NK-92 (cell line): ENCODE measurements around the gene SMC5.
"Not testable (repeated sequence)": the region's sequence is repeated elsewhere in the genome, so short reads cannot be mapped to it uniquely, and the experiment has no call there.

Source experiments
- DNase-seq: peaks from one replicate; lab custom pipeline; 2025; ENCODE audit not compliant: unreplicated experiment; lab: John Stamatoyannopoulos, UW

SMC5 gene

GRCh38 chr9:70362952-70363351 lies 104.2 kb downstream of the SMC5 start:
- no peak for DNase-seq

DNA sequence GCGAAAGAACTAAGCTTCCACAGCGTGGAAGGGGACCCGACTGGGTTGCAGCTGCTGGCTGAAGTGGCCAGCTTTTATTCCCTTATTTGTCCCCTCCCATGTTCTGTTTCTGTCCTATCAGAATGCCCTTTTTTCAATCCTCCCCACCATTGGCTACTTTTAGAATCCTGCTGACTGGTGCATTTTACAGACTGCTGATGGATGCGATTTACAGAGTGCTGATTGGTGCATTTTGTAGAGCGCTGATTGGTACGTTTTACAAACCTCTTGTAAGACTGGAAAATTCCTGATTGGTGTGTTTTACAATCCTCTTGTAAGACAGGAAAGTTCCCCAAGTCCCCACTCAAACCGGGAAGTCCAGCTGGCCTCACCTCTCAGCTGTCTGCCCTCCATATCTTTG lies 105.0 kb downstream of the SMC5 start:
- no peak for DNase-seq

- no peak for DNase-seq
Observed at GRCh38 chr9:70367305-70367930, 108.6 kb downstream of the SMC5 start.

DNA sequence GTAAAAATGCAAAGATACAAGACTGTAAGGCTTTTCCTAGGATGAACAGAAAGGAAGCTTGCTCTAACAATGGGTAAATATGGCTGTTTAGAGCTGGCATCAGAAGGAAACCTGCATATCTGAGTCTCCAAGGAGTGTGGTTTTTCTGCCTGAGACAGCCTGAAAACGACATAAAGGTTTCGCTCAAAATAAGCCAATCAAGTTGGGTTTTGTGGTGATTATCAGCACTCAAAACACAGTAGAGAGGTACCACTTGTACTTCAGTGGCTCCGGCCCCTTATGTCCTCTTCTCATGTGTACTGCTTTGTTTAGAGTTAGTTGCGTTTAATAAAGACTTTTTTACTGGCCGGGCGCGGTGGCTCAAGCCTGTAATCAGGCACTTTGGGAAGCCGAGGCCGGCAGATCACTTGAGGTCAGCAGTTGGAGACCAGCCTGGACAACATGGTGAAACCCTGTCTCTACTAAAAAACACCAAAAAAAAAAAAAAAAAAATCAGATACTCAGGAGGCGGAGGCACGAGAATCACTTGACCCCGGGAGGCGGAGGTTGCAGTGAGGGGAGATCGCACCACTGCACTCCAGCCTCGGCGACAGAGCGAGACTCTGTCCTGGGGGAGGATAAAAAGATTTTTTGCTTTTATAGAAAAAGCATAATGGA lies 116.3 kb downstream of the SMC5 start:
- DNase-seq: no peak

GRCh38 chr9:70382046-70382708 lies 123.4 kb downstream of the SMC5 start:
- no peak for DNase-seq

DNA sequence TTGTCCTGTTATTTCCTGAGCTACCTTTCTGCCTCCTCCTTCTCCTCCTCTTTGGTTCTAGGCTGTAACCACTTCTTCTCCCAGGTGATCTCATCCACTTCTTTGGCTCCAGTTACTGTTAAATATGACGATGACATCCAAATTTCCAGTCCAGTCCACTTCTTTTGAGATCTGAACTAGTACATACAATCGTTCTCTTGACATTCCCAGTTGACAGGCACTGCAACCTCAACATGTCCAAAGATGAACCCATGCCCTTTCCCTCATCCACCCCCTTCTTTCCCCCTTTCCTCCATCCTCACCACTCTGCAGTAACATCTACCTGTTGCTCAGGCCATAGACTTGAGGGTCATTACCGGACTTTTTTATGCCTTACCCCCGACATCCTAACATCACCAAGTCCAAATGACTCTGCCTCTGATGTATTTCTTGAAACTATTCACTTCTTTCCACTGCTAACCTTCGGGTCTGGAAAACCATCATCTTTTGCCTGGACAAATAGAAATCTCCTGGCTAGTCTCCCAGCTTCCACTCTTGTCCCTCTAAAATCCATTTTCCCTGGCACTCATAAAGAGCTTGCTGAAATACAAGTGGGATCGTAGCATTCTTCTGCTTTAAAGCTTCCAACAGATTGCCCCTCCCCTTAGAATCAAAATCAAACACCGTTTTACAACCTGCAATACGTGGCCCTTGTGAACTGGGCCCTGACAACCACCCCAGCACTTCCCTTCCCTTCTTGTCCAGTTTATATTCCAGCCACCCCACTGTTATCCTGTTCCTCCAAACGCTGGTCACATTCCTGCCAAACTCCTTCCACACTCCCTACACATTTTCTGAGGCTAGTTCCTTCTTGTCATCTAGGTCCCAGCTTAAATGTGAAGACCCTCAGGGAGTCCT lies 124.2 kb downstream of the SMC5 start:
- DNase-seq: no peak

- DNase-seq: no peak
Observed at GRCh38 chr9:70385426-70385825, 126.6 kb downstream of the SMC5 start.

GRCh38 chr9:70387663-70388062 lies 128.9 kb downstream of the SMC5 start:
- DNase-seq: no peak

DNA sequence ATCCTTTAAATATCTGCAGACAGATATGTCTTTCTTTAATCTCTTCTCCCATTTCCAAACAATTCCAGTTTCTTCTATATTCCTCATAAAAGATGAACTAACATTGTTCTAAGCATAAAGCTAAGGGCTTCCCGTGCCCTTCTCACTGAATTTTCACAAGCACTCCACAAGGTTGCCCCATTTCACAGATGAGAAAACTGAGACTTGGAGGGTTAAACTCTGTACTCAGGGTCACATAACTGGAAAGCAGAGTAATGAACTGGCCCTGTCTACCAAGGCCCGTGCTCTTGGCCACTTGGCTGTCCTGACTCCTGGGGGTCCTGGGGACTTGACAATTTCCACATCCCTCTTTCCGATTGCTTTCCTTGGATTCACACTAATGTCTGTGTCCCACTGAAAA lies 130.4 kb downstream of the SMC5 start:
- DNase-seq: no peak

GRCh38 chr9:70389621-70390266 lies 131.0 kb downstream of the SMC5 start:
- DNase-seq: no peak

DNA sequence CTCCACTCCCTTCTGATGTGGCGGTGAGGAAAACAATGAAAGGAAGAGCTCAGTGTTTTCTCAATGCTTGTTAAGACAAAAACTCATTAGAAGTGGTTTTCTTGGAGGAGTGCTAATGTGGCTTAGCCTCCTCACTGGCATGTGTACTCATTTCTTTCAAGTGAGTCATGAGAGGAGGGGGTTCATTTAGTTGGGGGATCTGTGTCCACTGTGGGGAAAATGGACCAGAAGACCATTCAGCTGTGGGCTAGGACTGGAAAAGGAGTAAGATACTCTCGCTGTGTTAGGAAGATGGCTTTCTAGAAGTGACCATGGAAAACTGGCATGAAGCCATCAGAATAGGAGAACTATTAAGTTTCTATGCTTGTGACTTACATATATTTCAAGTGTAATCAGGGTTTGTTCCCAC lies 132.2 kb downstream of the SMC5 start:
- DNase-seq: no peak

DNA sequence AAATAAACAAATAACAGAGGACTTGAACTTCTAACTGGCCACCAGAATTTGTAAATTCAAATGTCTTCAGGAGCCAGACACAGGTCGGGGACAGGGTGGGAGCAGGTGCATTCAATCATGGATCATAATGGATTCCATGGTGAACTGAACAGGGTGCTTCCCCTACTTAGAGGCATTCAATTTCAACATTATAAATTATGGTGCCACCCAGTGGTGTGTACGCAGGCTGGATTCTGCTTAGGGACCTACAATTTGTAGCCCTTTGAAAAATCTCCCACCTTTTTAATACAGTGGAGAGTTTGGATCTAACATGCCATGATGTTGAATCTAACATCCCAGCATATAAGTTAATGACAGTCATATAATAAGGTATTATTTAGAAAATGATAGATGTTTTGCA lies 133.4 kb downstream of the SMC5 start:
- no peak for DNase-seq

DNA sequence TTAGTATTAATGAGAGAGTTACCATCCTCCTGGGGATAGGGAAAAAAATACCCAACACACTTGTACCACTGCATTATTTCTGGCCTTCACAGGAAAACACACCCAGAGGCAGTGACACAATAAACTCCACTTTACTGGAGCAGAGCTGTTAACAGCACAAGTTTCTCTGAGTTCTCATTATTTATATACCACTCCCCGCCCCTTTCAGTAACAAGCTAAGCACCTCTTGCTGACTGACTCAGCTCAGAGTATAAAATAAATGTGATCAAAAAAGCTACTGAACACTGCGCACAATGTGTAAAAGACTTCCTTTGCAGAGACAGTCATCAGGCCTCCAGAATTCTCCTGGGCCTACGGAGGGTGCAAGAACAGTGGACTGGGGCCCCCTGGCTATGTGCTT lies 134.1 kb downstream of the SMC5 start:
- DNase-seq: no peak

- DNase-seq: no peak
Observed at GRCh38 chr9:70395652-70396051, 136.9 kb downstream of the SMC5 start.

GRCh38 chr9:70398145-70398556 lies 139.4 kb downstream of the SMC5 start:
- DNase-seq: no peak

- no peak for DNase-seq
Observed at GRCh38 chr9:70399141-70399540, 140.4 kb downstream of the SMC5 start.

DNA sequence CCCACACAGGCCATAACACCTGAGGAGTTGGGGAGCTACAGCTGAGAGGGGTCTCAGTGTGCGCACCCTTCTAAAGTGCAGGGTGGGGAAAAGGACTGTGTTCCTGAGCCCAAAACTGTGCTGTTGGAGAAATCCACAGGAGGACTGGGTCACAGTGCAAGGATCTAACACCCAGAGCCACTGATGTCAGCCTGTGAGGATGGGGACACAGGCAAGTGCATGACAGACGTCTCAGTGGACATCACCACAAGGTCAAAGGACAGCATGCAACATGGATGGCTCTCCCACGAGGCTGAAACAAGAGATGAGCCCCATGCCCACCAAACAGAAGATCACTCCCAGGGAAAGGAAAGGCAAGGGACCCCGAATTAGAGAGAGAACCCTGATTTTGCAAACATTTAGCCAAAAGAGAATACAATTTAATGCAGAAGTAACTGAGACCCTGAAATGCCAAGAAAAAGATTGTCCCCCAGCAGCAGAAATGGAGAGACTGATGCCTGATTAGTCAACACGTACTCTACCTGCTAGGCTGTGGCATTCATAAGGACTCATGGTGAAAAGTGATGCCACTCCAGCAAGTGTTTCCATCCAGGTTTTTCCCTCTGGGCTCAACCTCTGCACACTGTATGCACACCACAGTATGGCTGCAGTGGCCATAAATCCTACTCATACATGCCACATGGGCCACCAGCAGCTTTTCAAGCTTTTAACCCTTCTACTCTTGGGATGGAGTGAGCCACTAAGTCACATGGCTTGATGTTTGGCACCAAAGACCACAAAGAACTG lies 141.5 kb downstream of the SMC5 start:
- no peak for DNase-seq

- not testable (repeated sequence) for DNase-seq
Observed at GRCh38 chr9:70401241-70401640, 142.5 kb downstream of the SMC5 start.

DNA sequence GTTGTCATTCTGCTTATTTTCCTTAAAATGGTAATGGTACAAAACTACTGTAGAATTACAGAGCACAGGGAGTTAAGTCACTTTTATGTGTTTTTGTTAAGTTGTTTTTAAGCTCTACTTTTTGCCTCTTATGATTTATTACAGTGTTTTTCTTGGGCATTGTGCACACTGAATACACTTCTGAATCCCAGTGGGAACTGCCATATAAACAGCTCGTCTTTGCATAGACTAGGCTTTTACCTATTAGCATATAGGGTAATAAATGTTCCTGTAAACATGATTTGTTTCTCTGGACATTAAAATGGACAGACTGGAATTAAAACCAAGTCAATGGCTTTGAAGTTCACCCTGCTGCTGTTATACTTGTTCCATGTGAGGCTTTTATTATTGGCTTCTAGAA lies 143.4 kb downstream of the SMC5 start:
- no peak for DNase-seq

GRCh38 chr9:70403166-70403565 lies 144.4 kb downstream of the SMC5 start:
- DNase-seq: no peak
